ENCODE results near the gene DUSP16.

The DUSP16 gene

DNA sequence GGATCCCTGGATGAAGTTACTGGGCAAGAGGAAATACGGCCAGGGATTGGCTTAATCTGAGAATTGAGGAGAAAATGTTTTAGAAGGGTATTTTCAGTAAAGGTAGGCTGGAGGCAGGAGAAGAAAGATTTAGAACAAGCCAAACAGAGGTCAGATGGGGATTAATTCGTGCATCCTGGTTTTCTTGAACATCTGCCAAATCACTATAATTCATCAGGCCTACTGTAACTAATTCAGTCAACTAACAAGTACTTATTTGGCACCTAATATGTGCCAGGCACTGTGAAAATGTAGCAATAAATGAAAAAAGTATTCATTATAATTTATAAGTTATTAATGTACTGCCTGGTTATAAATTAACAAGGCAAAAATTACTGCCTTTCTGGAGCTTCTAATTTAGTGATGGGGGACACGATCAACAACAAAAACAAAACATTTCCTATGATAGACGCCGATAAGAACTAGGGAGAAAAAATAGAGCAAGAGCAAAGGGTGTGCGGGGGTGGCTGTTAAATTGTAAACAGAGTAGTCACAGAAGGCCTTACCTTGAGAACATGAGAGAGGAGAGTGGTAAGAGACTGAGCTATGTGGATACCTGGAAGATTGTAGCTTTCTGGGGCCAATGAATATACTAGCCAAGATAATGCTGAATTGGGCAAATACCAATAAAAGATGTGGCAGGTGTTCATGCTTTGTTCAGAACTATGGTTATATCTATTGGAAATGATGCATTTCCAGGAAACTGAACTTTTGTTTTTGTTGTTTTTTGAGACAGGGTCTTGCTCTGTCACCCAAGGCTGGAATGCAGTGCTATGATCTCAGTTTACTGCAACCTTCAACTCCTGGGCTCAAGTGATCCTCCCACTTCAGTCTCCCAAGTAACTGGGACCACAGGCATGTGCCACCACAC lies 34.0 kb downstream of the DUSP16 start:
- no peak overlapping the region for H3K4me2 ChIP-seq (ENCODE audit: insufficient read depth, low read length)
- H4K20me1 ChIP-seq (ENCODE audit: insufficient read depth, low read length) = no peaks in the 10 kb centered on the region
- H2AFZ ChIP-seq (ENCODE audit: low read depth, low read length) = no peak overlapping the region
- no peak for ATAC-seq (ENCODE audit: insufficient read depth, low read depth)
- no peaks in the 10 kb centered on the region for H3K9me3 ChIP-seq (ENCODE audit: insufficient read depth, low read length, severe bottlenecking)
- H3K27ac ChIP-seq (ENCODE audit: low read length) = no peak overlapping the region
- H3K9ac ChIP-seq (ENCODE audit: low read depth, low read length) = no peak overlapping the region
- H3K4me1 ChIP-seq (ENCODE audit: insufficient read depth, low read length) = no peaks in the 10 kb centered on the region
- TF ChIP-seq, protein P1, sequence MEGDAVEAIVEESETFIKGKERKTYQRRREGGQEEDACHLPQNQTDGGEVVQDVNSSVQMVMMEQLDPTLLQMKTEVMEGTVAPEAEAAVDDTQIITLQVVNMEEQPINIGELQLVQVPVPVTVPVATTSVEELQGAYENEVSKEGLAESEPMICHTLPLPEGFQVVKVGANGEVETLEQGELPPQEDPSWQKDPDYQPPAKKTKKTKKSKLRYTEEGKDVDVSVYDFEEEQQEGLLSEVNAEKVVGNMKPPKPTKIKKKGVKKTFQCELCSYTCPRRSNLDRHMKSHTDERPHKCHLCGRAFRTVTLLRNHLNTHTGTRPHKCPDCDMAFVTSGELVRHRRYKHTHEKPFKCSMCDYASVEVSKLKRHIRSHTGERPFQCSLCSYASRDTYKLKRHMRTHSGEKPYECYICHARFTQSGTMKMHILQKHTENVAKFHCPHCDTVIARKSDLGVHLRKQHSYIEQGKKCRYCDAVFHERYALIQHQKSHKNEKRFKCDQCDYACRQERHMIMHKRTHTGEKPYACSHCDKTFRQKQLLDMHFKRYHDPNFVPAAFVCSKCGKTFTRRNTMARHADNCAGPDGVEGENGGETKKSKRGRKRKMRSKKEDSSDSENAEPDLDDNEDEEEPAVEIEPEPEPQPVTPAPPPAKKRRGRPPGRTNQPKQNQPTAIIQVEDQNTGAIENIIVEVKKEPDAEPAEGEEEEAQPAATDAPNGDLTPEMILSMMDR (IDR thresholded peaks at IDR 0.05; ENCODE audit: borderline replicate concordance, extremely low read depth, low read length, poor library complexity, severe bottlenecking) = no peak
- TF ChIP-seq EZH2 (IDR thresholded peaks at IDR 0.05; ENCODE audit: borderline replicate concordance, low read depth, low read length, severe bottlenecking) = no peak
- no peaks in the 10 kb centered on the region for H3K79me2 ChIP-seq (ENCODE audit: insufficient read depth, low read length)
- no peaks in the 10 kb centered on the region for H3K36me3 ChIP-seq (ENCODE audit: insufficient read depth, low read length)
- DNase-seq = no peak
- H3K4me3 ChIP-seq (ENCODE audit: low read depth in 1 of 2, low read length in 2 of 2) = no peak overlapping the region
- no peaks in the 10 kb centered on the region for H3K27me3 ChIP-seq (ENCODE audit: insufficient read depth, low read length, poor library complexity)

DNA sequence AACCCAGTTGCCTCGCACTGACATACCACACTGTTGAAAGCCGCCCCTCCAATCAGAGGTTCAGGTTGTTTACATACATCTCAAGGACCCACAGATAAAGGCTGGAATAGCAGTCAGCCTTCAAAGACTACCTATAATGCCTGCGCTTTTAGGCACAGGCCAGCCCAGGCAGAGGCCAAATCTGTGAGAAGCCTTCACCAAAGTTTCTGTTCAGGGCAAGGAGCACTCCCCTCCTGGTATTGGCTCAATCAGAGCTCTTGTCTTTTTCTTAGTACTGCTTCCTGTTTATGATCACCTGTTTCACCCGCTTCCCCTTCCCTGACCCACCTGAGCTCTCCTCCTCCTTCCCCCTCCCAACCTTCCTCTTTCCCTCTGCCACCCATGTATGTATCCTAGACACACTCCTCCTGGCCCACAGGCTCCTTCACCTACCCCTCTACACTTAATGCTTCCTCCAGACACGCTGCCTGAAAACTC lies 34.8 kb downstream of the DUSP16 start:
- no peaks in the 10 kb centered on the region for H3K9me3 ChIP-seq (ENCODE audit: insufficient read depth, low read length, severe bottlenecking)
- DNase-seq = no peak
- TF ChIP-seq EZH2 (IDR thresholded peaks at IDR 0.05; ENCODE audit: borderline replicate concordance, low read depth, low read length, severe bottlenecking) = no peak
- TF ChIP-seq, protein P1 (IDR thresholded peaks at IDR 0.05; ENCODE audit: borderline replicate concordance, extremely low read depth, low read length, poor library complexity, severe bottlenecking) = no peak
- ATAC-seq (ENCODE audit: insufficient read depth, low read depth) = no peak
- H3K4me1 ChIP-seq (ENCODE audit: insufficient read depth, low read length) = no peaks in the 10 kb centered on the region
- no peak overlapping the region for H3K27ac ChIP-seq (ENCODE audit: low read length)
- H3K4me3 ChIP-seq (ENCODE audit: low read depth in 1 of 2, low read length in 2 of 2) = no peak overlapping the region
- no peak overlapping the region for H3K9ac ChIP-seq (ENCODE audit: low read depth, low read length)
- no peaks in the 10 kb centered on the region for H3K79me2 ChIP-seq (ENCODE audit: insufficient read depth, low read length)
- no peak overlapping the region for H2AFZ ChIP-seq (ENCODE audit: low read depth, low read length)
- H4K20me1 ChIP-seq (ENCODE audit: insufficient read depth, low read length) = no peaks in the 10 kb centered on the region
- H3K36me3 ChIP-seq (ENCODE audit: insufficient read depth, low read length) = no peaks in the 10 kb centered on the region
- H3K27me3 ChIP-seq (ENCODE audit: insufficient read depth, low read length, poor library complexity) = no peaks in the 10 kb centered on the region
- no peak overlapping the region for H3K4me2 ChIP-seq (ENCODE audit: insufficient read depth, low read length)

DNA sequence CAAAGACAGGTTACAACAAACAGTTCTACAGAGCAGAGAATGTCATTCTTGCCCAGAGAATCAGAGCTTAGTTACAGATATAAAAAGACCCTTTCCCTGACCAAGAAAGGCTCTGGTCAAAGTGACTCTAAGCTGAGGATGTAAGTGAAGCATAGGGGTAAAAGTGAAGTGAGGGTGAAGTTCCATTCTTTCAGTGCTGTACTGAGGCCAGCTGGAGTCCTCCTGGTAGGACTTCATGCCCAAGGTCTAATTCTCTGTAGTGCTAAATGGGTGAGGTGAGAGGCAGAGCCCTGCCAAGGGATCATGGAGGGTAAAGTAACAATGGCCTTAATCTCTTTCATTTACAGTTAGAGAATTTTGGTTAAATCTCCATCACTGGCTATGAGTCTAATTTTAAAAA lies 38.5 kb downstream of the DUSP16 start:
- Histone ChIP-seq H3K27ac (ENCODE audit: low read length) (no peak overlapping the region), H3K36me3 (ENCODE audit: insufficient read depth, low read length) (no peaks in the 10 kb centered on the region), H3K9me3 (ENCODE audit: insufficient read depth, low read length, severe bottlenecking) (no peaks in the 10 kb centered on the region), H4K20me1 (ENCODE audit: insufficient read depth, low read length) (no peaks in the 10 kb centered on the region), H2AFZ (ENCODE audit: low read depth, low read length) (no peak overlapping the region), H3K4me3 (ENCODE audit: low read depth in 1 of 2, low read length in 2 of 2) (no peak overlapping the region), H3K9ac (ENCODE audit: low read depth, low read length) (no peak overlapping the region), H3K4me1 (ENCODE audit: insufficient read depth, low read length) (no peaks in the 10 kb centered on the region), H3K4me2 (ENCODE audit: insufficient read depth, low read length) (no peak overlapping the region), H3K27me3 (ENCODE audit: insufficient read depth, low read length, poor library complexity) (peaks cover 10% of the 10 kb centered on the region), H3K79me2 (ENCODE audit: insufficient read depth, low read length) (no peaks in the 10 kb centered on the region)
- ATAC-seq (ENCODE audit: insufficient read depth, low read depth) = no peak
- DNase-seq = no peak
- TF ChIP-seq, protein P1 (IDR thresholded peaks at IDR 0.05; ENCODE audit: borderline replicate concordance, extremely low read depth, low read length, poor library complexity, severe bottlenecking) = no peak
- TF ChIP-seq EZH2 (IDR thresholded peaks at IDR 0.05; ENCODE audit: borderline replicate concordance, low read depth, low read length, severe bottlenecking) = no peak
